HG03460 (cell line): Measurements from ENCODE around the gene LMAN1L.

ENCODE experiments used
- ATAC-seq: cut with Tn5 transposase; IDR thresholded peaks from one replicate; pipeline ENCODE4 v1.9.1; 2021; ENCODE audit not compliant: unreplicated experiment

LMAN1L gene

GRCh38 chr15:74809956-74810355, 2.7 kb upstream of the LMAN1L start:
- no peak for ATAC-seq

- ATAC-seq = no peak
Measured at GRCh38 chr15:74815121-74815934, 2.7 kb downstream of the LMAN1L start.

GRCh38 chr15:74815961-74816360, 3.3 kb downstream of the LMAN1L start:
- ATAC-seq = no peak

GRCh38 chr15:74816624-74817369, 4.2 kb downstream of the LMAN1L start:
- no peak for ATAC-seq

- ATAC-seq = no peak
Measured at GRCh38 chr15:74817370-74817737, 4.7 kb downstream of the LMAN1L start.

- no peak for ATAC-seq
Measured at GRCh38 chr15:74820056-74820455, 7.4 kb downstream of the LMAN1L start.

- ATAC-seq = peak; percentile 87
Measured at GRCh38 chr15:74821091-74821789, 8.6 kb downstream of the LMAN1L start.

- no peak for ATAC-seq
Measured at GRCh38 chr15:74821790-74822158, 9.1 kb downstream of the LMAN1L start.

GRCh38 chr15:74822233-74822632, 9.6 kb downstream of the LMAN1L start:
- no peak for ATAC-seq

GRCh38 chr15:74823324-74823723, 10.7 kb downstream of the LMAN1L start:
- no peak for ATAC-seq

- ATAC-seq = no peak
Measured at GRCh38 chr15:74824976-74825375, 12.3 kb downstream of the LMAN1L start.

GRCh38 chr15:74825866-74826265, 13.2 kb downstream of the LMAN1L start:
- no peak for ATAC-seq

- no peak for ATAC-seq
Measured at GRCh38 chr15:74826364-74826819, 13.8 kb downstream of the LMAN1L start, which contains the start of gene CPLX3. Gene CPLX3, plus strand, starts transcription at chr15:74826627. Its CDS starts 77 bp downstream, at chr15:74826704.

GRCh38 chr15:74826921-74827320, 14.3 kb downstream of the LMAN1L start:
- ATAC-seq = no peak

GRCh38 chr15:74827614-74828013, 15.0 kb downstream of the LMAN1L start:
- no peak for ATAC-seq

- no peak for ATAC-seq
Measured at GRCh38 chr15:74828835-74829234, 16.2 kb downstream of the LMAN1L start.

GRCh38 chr15:74829486-74829885, 16.9 kb downstream of the LMAN1L start:
- no peak for ATAC-seq

- ATAC-seq = no peak
Measured at GRCh38 chr15:74829991-74830390, 17.4 kb downstream of the LMAN1L start.

- no peak for ATAC-seq
Measured at GRCh38 chr15:74830868-74831267, 18.2 kb downstream of the LMAN1L start.

GRCh38 chr15:74831813-74832495, 19.3 kb downstream of the LMAN1L start:
- no peak for ATAC-seq

- ATAC-seq = no peak
Measured at GRCh38 chr15:74832826-74833225, 20.2 kb downstream of the LMAN1L start.
